ENCODE measurements around the gene NOL3.

Gene NOL3

DNA sequence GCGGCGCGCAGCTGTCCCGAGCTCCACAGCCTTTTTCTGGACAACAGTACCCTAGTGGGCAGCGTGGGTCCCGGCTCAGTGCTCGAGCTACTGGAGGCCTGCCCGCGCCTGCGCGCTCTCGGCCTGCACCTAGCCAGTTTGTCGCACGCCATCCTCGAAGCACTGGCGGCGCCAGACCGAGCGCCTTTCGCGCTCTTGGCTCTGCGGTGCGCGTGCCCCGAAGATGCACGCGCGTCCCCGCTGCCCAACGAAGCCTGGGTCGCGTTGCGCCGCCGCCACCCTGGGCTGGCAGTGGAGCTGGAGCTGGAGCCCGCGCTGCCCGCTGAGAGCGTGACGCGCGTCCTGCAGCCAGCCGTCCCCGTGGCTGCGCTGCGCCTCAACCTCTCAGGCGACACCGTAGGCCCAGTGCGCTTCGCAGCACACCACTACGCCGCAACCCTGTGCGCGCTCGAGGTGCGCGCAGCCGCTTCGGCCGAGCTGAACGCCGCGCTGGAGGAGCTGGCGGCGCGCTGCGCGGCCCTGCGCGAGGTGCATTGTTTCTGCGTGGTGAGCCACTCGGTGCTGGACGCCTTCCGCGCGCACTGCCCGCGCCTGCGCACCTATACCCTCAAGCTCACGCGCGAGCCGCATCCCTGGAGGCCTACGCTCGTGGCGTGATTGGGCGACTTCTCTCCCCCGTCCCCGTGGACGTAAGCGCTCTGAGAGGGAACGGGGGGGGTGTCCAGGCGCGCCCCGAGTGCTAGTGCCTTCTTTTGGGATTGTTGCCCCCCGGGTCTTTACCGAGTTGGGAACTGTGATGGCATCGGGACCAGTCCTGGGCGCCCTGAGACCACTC, 7.0 kb upstream of the NOL3 start:
- Mint-ChIP-seq H3K4me1 (peaks cover 22% of the 10 kb centered on the region), H3K27me3 (ENCODE audit: low read depth) (peaks cover 94% of the 10 kb centered on the region), H3K36me3 (ENCODE audit: low read depth) (no peaks in the 10 kb centered on the region), H3K27ac (no peak overlapping the region), H3K9me3 (no peaks in the 10 kb centered on the region), H3K4me3 (peak overlapping the region; percentile 30 to 67 (median 64))
- TF ChIP-seq, protein P1, sequence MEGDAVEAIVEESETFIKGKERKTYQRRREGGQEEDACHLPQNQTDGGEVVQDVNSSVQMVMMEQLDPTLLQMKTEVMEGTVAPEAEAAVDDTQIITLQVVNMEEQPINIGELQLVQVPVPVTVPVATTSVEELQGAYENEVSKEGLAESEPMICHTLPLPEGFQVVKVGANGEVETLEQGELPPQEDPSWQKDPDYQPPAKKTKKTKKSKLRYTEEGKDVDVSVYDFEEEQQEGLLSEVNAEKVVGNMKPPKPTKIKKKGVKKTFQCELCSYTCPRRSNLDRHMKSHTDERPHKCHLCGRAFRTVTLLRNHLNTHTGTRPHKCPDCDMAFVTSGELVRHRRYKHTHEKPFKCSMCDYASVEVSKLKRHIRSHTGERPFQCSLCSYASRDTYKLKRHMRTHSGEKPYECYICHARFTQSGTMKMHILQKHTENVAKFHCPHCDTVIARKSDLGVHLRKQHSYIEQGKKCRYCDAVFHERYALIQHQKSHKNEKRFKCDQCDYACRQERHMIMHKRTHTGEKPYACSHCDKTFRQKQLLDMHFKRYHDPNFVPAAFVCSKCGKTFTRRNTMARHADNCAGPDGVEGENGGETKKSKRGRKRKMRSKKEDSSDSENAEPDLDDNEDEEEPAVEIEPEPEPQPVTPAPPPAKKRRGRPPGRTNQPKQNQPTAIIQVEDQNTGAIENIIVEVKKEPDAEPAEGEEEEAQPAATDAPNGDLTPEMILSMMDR (IDR thresholded peaks at IDR 0.05; ENCODE audit: unreplicated experiment in 3 of 3): no peak

GRCh38 chr16:67163999-67164558, 6.3 kb upstream of the NOL3 start:
- H3K27ac Mint-ChIP-seq: no peak overlapping the region
- H3K27me3 Mint-ChIP-seq (ENCODE audit: low read depth): peaks cover 94% of the 10 kb centered on the region
- TF ChIP-seq, protein P1 (IDR thresholded peaks at IDR 0.05; ENCODE audit: unreplicated experiment in 3 of 3): no peak
- H3K36me3 Mint-ChIP-seq (ENCODE audit: low read depth): no peaks in the 10 kb centered on the region
- H3K4me3 Mint-ChIP-seq: peak overlapping the region; percentile 30 to 67 (median 64)
- peaks cover 21% of the 10 kb centered on the region for H3K4me1 Mint-ChIP-seq
- no peaks in the 10 kb centered on the region for H3K9me3 Mint-ChIP-seq

- H3K36me3 Mint-ChIP-seq (ENCODE audit: low read depth): no peaks in the 10 kb centered on the region
- TF ChIP-seq, protein P1 (IDR thresholded peaks at IDR 0.05; ENCODE audit: unreplicated experiment in 3 of 3): no peak
- H3K9me3 Mint-ChIP-seq: no peaks in the 10 kb centered on the region
- H3K4me1 Mint-ChIP-seq: peaks cover 27% of the 10 kb centered on the region
- peak within 1 kb of the TSS; percentile 55 to 67 (median 64) for H3K4me3 Mint-ChIP-seq
- peaks cover 95% of the 10 kb centered on the region for H3K27me3 Mint-ChIP-seq (ENCODE audit: low read depth)
- no peak within 1 kb of the TSS for H3K27ac Mint-ChIP-seq
These were observed 5.7 kb upstream of the NOL3 start, which contains the start of gene HSF4 for GRCh38 chr16:67164599-67165061. Gene HSF4, plus strand, starts transcription at chr16:67164745. Its CDS starts 67 bp downstream, at chr16:67164812.

DNA sequence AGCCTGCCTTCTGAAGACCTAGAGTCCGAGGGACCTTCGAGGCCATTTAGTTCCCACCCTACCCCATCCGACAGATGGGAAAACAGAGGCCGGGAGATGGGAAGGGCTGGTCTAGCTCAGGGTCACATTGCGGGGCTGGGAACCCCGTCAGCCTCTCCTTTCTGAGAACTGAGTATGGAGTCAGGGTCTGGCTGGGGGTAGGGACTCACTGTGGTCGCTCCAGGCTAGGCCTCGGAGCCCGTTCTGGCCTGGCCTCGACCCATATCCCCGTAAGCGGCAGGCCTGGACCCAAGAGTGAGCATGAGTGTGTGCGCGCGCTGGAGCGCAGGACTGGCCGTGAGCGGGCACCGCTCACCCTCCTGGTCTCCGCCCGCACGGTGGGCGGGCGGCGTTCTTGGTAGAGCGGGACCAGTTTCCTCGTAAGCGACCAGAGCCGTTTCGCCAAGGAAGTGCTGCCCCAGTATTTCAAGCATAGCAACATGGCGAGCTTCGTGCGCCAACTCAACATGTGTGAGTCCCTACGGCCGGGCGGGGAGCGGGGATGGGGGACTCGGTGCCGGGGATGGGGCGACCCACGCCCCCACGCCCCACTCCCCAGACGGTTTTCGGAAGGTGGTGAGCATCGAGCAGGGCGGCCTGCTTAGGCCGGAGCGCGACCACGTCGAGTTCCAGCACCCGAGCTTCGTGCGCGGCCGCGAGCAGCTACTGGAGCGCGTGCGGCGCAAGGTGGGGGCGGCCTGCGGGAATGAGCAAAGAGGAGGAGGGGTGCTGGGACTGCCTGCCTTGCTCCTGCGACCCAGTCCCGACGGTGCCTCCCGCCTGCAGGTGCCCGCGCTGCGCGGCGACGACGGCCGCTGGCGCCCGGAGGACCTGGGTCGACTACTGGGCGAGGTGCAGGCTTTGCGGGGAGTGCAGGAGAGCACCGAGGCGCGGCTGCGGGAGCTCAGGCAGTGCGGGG, 4.9 kb upstream of the NOL3 start:
- Mint-ChIP-seq H3K9me3 (no peaks in the 10 kb centered on the region), H3K27ac (no peak overlapping the region), H3K36me3 (ENCODE audit: low read depth) (no peaks in the 10 kb centered on the region), H3K4me3 (peak overlapping the region; percentile 37 to 55 (median 44)), H3K4me1 (peaks cover 33% of the 10 kb centered on the region), H3K27me3 (ENCODE audit: low read depth) (peaks cover 95% of the 10 kb centered on the region)
- TF ChIP-seq, protein P1 (IDR thresholded peaks at IDR 0.05; ENCODE audit: unreplicated experiment in 3 of 3): no peak

- Mint-ChIP-seq H3K36me3 (ENCODE audit: low read depth) (no peaks in the 10 kb centered on the region), H3K27ac (no peak overlapping the region), H3K27me3 (ENCODE audit: low read depth) (peaks cover 92% of the 10 kb centered on the region), H3K4me1 (peaks cover 33% of the 10 kb centered on the region), H3K9me3 (no peaks in the 10 kb centered on the region), H3K4me3 (no peak overlapping the region)
- TF ChIP-seq, protein P1 (IDR thresholded peaks at IDR 0.05; ENCODE audit: unreplicated experiment in 3 of 3): no peak
These were observed 4.2 kb upstream of the NOL3 start for GRCh38 chr16:67166110-67166547.
